ENCODE data around the gene OR11A1.

The OR11A1 gene

DNA sequence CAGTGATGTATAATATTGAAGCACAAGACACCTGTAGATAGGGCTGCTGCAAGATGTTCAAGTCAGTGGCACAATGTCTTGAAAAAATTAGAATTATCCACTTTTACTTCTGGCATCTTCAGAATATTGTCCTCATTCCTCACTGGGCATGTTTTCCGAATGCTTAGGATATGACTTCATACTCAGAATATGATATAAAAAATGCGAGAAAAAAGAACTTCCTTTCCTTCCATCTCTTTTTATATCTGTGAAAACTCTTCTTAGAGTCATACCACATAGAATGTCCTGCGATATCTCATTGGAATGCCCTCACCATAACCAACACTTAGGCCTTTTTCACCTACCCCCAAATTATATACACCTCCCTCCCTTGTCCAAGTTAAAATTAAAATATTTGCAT, 26.3 kb upstream of the OR11A1 start:
- H3K27ac ChIP-seq (ENCODE audit: low read length) = no peak overlapping the region
- no peaks in the 10 kb centered on the region for H3K9me2 ChIP-seq (replicated peaks; ENCODE audit: insufficient read depth, low read length)
- no peaks in the 10 kb centered on the region for H3K27me3 ChIP-seq (replicated peaks; ENCODE audit: insufficient read depth, low read length)
- H3K4me1 ChIP-seq (ENCODE audit: low read length) = no peaks in the 10 kb centered on the region
- H3K4me2 ChIP-seq (ENCODE audit: low read depth, low read length) = no peak overlapping the region
- H3K79me2 ChIP-seq (ENCODE audit: low read length) = no peaks in the 10 kb centered on the region
- no peaks in the 10 kb centered on the region for H4K20me1 ChIP-seq (ENCODE audit: insufficient read depth, low read length)
- no peaks in the 10 kb centered on the region for H3K36me3 ChIP-seq (replicated peaks; ENCODE audit: insufficient read depth, low read length)
- TF ChIP-seq EZH2 (optimal IDR thresholded peaks at IDR 0.05; ENCODE audit: low read depth, low read length) (no peak), EZH2phosphoT487 (IDR thresholded peaks at IDR 0.05; ENCODE audit: low read length) (no peak)
- TF ChIP-seq, protein P1, sequence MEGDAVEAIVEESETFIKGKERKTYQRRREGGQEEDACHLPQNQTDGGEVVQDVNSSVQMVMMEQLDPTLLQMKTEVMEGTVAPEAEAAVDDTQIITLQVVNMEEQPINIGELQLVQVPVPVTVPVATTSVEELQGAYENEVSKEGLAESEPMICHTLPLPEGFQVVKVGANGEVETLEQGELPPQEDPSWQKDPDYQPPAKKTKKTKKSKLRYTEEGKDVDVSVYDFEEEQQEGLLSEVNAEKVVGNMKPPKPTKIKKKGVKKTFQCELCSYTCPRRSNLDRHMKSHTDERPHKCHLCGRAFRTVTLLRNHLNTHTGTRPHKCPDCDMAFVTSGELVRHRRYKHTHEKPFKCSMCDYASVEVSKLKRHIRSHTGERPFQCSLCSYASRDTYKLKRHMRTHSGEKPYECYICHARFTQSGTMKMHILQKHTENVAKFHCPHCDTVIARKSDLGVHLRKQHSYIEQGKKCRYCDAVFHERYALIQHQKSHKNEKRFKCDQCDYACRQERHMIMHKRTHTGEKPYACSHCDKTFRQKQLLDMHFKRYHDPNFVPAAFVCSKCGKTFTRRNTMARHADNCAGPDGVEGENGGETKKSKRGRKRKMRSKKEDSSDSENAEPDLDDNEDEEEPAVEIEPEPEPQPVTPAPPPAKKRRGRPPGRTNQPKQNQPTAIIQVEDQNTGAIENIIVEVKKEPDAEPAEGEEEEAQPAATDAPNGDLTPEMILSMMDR (IDR thresholded peaks at IDR 0.05; ENCODE audit: low read length) = no peak
- no peak overlapping the region for H3K4me3 ChIP-seq (ENCODE audit: low read length)
- H3K9ac ChIP-seq (ENCODE audit: low read length) = no peak overlapping the region
- H3F3A ChIP-seq (ENCODE audit: insufficient read depth, low read length) = no peaks in the 10 kb centered on the region
- no peak overlapping the region for H2AFZ ChIP-seq (ENCODE audit: low read length)
- no peaks in the 10 kb centered on the region for H3K9me3 ChIP-seq (replicated peaks; ENCODE audit: insufficient read depth, low read length)
- no peak for DNase-seq

DNA sequence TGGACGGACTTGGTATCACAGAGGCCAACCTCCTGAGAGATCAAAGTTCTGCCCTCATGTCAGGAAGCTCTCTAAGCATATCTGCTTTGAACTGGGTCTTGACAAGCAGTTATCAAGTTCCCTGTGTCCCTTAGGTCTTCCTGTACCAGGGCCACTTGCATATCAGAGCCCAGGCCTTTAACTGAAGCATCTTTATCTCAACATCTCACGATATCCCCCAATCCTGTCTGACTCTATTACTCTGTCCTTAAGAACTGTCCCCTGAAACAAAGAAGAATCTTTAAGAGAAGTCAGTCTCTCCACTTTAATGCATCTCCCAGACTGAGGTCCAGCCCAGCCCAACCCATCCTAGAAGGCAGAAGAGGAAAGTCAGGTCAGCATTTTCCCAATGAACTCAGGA, 22.7 kb upstream of the OR11A1 start:
- no peak for DNase-seq
- TF ChIP-seq EZH2phosphoT487 (IDR thresholded peaks at IDR 0.05; ENCODE audit: low read length) (no peak), EZH2 (optimal IDR thresholded peaks at IDR 0.05; ENCODE audit: low read depth, low read length) (no peak)
- TF ChIP-seq, protein P1 (IDR thresholded peaks at IDR 0.05; ENCODE audit: low read length) = no peak
- Histone ChIP-seq H3F3A (ENCODE audit: insufficient read depth, low read length) (no peaks in the 10 kb centered on the region), H3K4me2 (ENCODE audit: low read depth, low read length) (no peak overlapping the region), H3K27ac (ENCODE audit: low read length) (no peak overlapping the region), H3K9ac (ENCODE audit: low read length) (no peak overlapping the region), H4K20me1 (ENCODE audit: insufficient read depth, low read length) (no peaks in the 10 kb centered on the region), H3K9me3 (replicated peaks; ENCODE audit: insufficient read depth, low read length) (no peaks in the 10 kb centered on the region), H3K36me3 (replicated peaks; ENCODE audit: insufficient read depth, low read length) (no peaks in the 10 kb centered on the region), H3K27me3 (replicated peaks; ENCODE audit: insufficient read depth, low read length) (no peaks in the 10 kb centered on the region), H3K4me1 (ENCODE audit: low read length) (no peaks in the 10 kb centered on the region), H3K4me3 (ENCODE audit: low read length) (no peak overlapping the region), H3K79me2 (ENCODE audit: low read length) (no peaks in the 10 kb centered on the region), H2AFZ (ENCODE audit: low read length) (no peak overlapping the region), H3K9me2 (replicated peaks; ENCODE audit: insufficient read depth, low read length) (no peaks in the 10 kb centered on the region)

DNA sequence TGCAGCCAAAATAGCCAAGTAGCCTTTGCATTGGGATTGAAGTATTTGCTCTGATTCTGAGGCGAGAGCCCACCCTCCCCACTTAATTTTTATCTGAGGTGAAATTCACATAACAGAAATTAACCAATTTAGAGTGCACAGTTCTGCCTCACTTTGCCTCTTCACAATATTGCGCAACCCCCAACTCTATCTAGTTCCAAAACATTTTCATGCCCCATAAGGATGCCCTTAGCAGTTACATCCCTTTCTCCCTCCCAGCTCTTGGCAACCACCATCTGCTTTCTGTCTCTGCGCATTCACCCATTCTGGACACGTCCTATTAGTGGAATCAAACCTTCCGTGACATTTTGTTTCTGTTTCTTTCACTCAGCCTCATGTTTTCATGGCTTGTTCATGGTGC, 21.9 kb upstream of the OR11A1 start:
- no peak overlapping the region for H3K9ac ChIP-seq (ENCODE audit: low read length)
- H3K36me3 ChIP-seq (replicated peaks; ENCODE audit: insufficient read depth, low read length) = no peaks in the 10 kb centered on the region
- no peak overlapping the region for H2AFZ ChIP-seq (ENCODE audit: low read length)
- no peaks in the 10 kb centered on the region for H3K9me3 ChIP-seq (replicated peaks; ENCODE audit: insufficient read depth, low read length)
- DNase-seq = no peak
- H3K79me2 ChIP-seq (ENCODE audit: low read length) = no peaks in the 10 kb centered on the region
- no peaks in the 10 kb centered on the region for H4K20me1 ChIP-seq (ENCODE audit: insufficient read depth, low read length)
- H3K4me1 ChIP-seq (ENCODE audit: low read length) = no peaks in the 10 kb centered on the region
- no peak overlapping the region for H3K4me2 ChIP-seq (ENCODE audit: low read depth, low read length)
- TF ChIP-seq EZH2 (optimal IDR thresholded peaks at IDR 0.05; ENCODE audit: low read depth, low read length) (no peak), EZH2phosphoT487 (IDR thresholded peaks at IDR 0.05; ENCODE audit: low read length) (no peak)
- TF ChIP-seq, protein P1 (IDR thresholded peaks at IDR 0.05; ENCODE audit: low read length) = no peak
- no peak overlapping the region for H3K27ac ChIP-seq (ENCODE audit: low read length)
- no peaks in the 10 kb centered on the region for H3K9me2 ChIP-seq (replicated peaks; ENCODE audit: insufficient read depth, low read length)
- no peaks in the 10 kb centered on the region for H3F3A ChIP-seq (ENCODE audit: insufficient read depth, low read length)
- H3K4me3 ChIP-seq (ENCODE audit: low read length) = no peak overlapping the region
- H3K27me3 ChIP-seq (replicated peaks; ENCODE audit: insufficient read depth, low read length) = no peaks in the 10 kb centered on the region
